KMS-11 (cell line): ENCODE data around the gene ZNF564.

Experiments used
- H2AFZ ChIP-seq: fragments of 200-600 bp; sonication (generic); 2 replicates; pipeline ENCODE4 v1.6.1; 2016; ENCODE audit warnings: antibody characterized with exemption, mixed run types, low read depth
- H3K27ac ChIP-seq: fragments of 200-600 bp; sonication (generic); 2 replicates; pipeline ENCODE4 v1.6.1; 2016; ENCODE audit warnings: mild to moderate bottlenecking, mixed run types
- H3K27me3 ChIP-seq: fragments of 200-600 bp; sonication (generic); 2 replicates; pipeline ENCODE4 v1.6.1; 2017; ENCODE audit warnings: mild to moderate bottlenecking, low read depth, mixed run types, moderate library complexity; ENCODE audit not compliant: insufficient read depth
- H3K36me3 ChIP-seq: fragments of 200-600 bp; sonication (generic); 2 replicates; pipeline ENCODE4 v1.6.1; 2017; ENCODE audit warnings: mild to moderate bottlenecking, mixed run types; ENCODE audit not compliant: insufficient read depth
- H3K4me1 ChIP-seq: fragments of 200-600 bp; sonication (generic); 2 replicates; pipeline ENCODE4 v1.6.1; 2016; ENCODE audit warnings: mild to moderate bottlenecking, low read depth, mixed run types; ENCODE audit not compliant: poor library complexity, severe bottlenecking
- H3K4me2 ChIP-seq: fragments of 200-600 bp; sonication (generic); 2 replicates; pipeline ENCODE4 v1.7.0; 2016; ENCODE audit warnings: mild to moderate bottlenecking, mixed run types
- H3K4me3 ChIP-seq: fragments of 200-600 bp; sonication (generic); IDR thresholded peaks from 2 replicates; pipeline ENCODE4 v1.6.1; 2017; ENCODE audit warnings: low read depth, low read length, mixed read lengths; ENCODE audit not compliant: insufficient read depth
- H3K79me2 ChIP-seq: fragments of 200-600 bp; sonication (generic); 2 replicates; pipeline ENCODE4 v1.6.1; 2016; ENCODE audit warnings: low read depth, mixed run types; ENCODE audit not compliant: insufficient read depth
- H3K9ac ChIP-seq: fragments of 200-600 bp; sonication (generic); 2 replicates; pipeline ENCODE4 v1.6.1; 2016; ENCODE audit warnings: mild to moderate bottlenecking, mixed run types
- H4K20me1 ChIP-seq: fragments of 200-600 bp; sonication (generic); 2 replicates; pipeline ENCODE4 v1.6.1; 2016; ENCODE audit warnings: mild to moderate bottlenecking, mixed run types; ENCODE audit not compliant: insufficient read depth
- TF ChIP-seq, protein P1 (sequence below): fragments of 200-600 bp; sonication (generic); conservative IDR thresholded peaks from 2 replicates; pipeline ENCODE4 v1.6.1; 2017; ENCODE audit warnings: low read depth, mild to moderate bottlenecking, antibody characterized with exemption, low read length, moderate library complexity, mixed read lengths

The ZNF564 gene

DNA sequence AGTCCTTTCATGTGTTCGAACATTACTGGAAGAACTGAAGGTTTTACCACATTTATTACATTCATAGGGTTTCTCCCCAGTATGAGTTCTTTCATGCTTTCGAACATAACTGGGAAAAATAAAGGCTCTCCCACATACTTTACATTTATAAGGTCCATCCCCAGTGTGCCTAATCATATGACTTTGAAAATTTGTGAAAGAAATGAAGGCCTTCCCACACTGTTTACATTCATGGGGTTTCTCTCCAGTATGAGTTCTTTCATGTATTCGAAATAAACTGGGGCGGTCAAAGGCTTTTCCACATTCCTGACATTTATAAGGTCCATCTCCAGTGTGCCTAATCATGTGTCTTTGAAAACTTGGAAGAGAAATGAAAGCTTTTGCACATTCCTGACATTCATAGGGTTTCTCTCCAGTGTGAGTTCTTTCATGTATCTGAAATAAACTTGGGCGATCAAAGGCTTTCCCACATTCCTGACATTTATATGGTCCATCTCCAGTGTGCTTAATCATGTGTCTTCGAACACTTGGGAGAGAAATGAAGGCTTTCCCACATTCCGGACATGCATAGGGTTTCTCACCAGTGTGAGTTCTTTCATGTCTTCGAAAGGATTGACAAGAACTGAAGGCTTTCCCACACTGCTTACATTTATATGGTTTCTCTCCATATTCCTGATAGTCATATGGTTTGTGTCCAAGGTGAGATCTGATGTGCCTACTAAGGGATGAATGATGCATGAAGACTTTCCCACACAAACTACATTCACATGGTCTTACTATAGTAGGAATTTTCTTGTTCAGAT lies 24.0 kb downstream of the ZNF564 start:
- no peak overlapping the region for H2AFZ ChIP-seq
- no peak overlapping the region for H3K4me3 ChIP-seq
- H3K36me3 ChIP-seq: peaks cover 19% of the 10 kb centered on the region; the same call in 1 of the 2 replicates

DNA sequence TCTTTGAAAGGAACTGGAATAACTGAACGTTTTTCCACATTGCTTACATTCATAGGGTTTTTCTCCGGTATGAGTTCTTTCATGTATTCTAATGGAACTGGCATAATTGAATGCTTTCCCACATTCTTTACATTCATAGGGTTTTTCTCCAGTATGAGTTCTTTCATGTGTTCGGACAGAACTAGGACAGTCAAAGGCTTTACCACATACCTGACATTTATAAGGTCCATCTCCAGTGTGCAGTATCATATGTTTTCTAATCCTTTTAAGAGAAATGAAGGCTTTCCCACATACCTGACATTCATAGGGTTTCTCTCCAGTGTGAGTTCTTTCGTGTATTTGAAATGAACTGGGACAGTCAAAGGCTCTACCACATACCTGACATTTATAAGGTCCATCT lies 24.7 kb downstream of the ZNF564 start:
- TF ChIP-seq, protein P1, sequence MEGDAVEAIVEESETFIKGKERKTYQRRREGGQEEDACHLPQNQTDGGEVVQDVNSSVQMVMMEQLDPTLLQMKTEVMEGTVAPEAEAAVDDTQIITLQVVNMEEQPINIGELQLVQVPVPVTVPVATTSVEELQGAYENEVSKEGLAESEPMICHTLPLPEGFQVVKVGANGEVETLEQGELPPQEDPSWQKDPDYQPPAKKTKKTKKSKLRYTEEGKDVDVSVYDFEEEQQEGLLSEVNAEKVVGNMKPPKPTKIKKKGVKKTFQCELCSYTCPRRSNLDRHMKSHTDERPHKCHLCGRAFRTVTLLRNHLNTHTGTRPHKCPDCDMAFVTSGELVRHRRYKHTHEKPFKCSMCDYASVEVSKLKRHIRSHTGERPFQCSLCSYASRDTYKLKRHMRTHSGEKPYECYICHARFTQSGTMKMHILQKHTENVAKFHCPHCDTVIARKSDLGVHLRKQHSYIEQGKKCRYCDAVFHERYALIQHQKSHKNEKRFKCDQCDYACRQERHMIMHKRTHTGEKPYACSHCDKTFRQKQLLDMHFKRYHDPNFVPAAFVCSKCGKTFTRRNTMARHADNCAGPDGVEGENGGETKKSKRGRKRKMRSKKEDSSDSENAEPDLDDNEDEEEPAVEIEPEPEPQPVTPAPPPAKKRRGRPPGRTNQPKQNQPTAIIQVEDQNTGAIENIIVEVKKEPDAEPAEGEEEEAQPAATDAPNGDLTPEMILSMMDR: no peak
- Histone ChIP-seq H3K4me2 (no peak overlapping the region), H3K27ac (no peak overlapping the region), H3K36me3 (peaks cover 19% of the 10 kb centered on the region; the same call in 1 of the 2 replicates), H4K20me1 (no peaks in the 10 kb centered on the region), H3K4me3 (no peak overlapping the region), H3K9ac (no peak overlapping the region), H3K4me1 (no peaks in the 10 kb centered on the region), H3K79me2 (no peaks in the 10 kb centered on the region), H3K27me3 (no peaks in the 10 kb centered on the region), H2AFZ (no peak overlapping the region)

More for the DNA sequence above, 24.0 kb downstream of the ZNF564 start:
- Histone ChIP-seq H3K4me2 (no peak overlapping the region), H4K20me1 (no peaks in the 10 kb centered on the region), H3K27me3 (no peaks in the 10 kb centered on the region), H3K4me1 (no peaks in the 10 kb centered on the region), H3K79me2 (no peaks in the 10 kb centered on the region), H3K27ac (no peak overlapping the region), H3K9ac (no peak overlapping the region)
- TF ChIP-seq, protein P1: no peak

DNA sequence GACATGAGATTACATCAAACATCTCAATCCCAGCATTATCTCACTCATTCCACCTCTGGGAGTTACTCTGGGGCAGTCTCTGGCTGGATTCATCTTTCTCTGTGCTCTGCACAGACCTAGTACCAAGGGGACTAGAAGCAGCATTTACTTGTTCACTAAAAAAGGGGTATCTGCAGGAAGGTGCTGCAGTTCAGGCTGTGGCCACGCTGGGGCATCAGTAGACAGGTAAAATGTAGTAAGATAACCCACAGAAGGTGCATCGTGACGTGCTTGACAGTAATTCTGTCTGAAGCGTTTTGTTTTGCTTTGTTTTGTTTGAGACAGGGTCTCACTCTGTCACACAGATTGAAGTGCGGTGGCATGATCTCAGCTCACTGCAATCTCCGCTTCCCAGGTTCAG lies 29.3 kb downstream of the ZNF564 start:
- no peaks in the 10 kb centered on the region for H3K79me2 ChIP-seq
- no peaks in the 10 kb centered on the region for H3K27me3 ChIP-seq
- H3K4me2 ChIP-seq: no peak overlapping the region
- no peak overlapping the region for H3K4me3 ChIP-seq
- TF ChIP-seq, protein P1: no peak; the same call in 1 of the 2 replicates
- no peaks in the 10 kb centered on the region for H4K20me1 ChIP-seq
- no peak overlapping the region for H2AFZ ChIP-seq
- H3K9ac ChIP-seq: no peak overlapping the region
- no peak overlapping the region for H3K27ac ChIP-seq
- H3K36me3 ChIP-seq: peaks cover 9% of the 10 kb centered on the region; the same call in 1 of the 2 replicates
- H3K4me1 ChIP-seq: no peaks in the 10 kb centered on the region

DNA sequence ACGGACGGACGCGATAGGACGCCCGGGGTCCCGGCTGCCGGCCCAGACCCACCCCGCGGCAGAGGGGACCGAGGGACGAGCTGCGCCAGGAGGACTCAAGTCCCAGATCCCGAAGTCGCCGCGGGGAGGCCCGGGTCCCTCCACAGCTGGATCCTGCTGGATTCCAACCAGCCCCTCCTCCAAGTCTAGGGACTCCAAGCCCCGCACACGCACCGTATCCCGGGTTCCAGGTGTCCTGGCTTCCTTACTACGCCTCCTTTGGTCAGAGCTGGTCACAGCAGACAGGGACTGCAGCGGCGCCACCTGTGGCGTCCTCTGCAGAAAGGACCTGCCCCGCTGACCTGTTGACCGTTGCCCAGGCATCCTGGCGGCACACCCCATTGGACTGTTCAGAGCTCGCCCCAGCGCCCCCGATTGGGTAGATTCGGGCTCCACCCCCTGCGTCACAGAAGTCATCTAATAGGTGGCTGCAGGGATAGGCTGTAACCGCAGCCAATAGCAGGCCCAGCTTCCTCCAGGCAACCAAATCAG lies 37.7 kb downstream of the ZNF564 start:
- Histone ChIP-seq H3K79me2 (no peaks in the 10 kb centered on the region), H2AFZ (no peak overlapping the region), H3K4me3 (no peak overlapping the region), H4K20me1 (no peaks in the 10 kb centered on the region), H3K9ac (no peak overlapping the region), H3K27me3 (no peaks in the 10 kb centered on the region), H3K4me2 (no peak overlapping the region), H3K4me1 (no peaks in the 10 kb centered on the region), H3K36me3 (no peaks in the 10 kb centered on the region), H3K27ac (no peak overlapping the region)
- TF ChIP-seq, protein P1: no peak
